ENCODE results near the gene GYG2.

Gene GYG2

GRCh38 chrX:2901367-2902036, 72.8 kb downstream of the GYG2 start:
- H3K4me2 ChIP-seq (ENCODE audit: insufficient read depth, low read length, poor library complexity, severe bottlenecking) = no peak overlapping the region
- no peak overlapping the region for H2BK15ac ChIP-seq (ENCODE audit: low read length)
- no peak overlapping the region for H4K8ac ChIP-seq (ENCODE audit: low read depth, low read length)
- no peak overlapping the region for H2BK5ac ChIP-seq (ENCODE audit: low read length)
- no peak overlapping the region for H3K14ac ChIP-seq (ENCODE audit: low read length)
- no peak overlapping the region for H2AK5ac ChIP-seq (ENCODE audit: low read depth, low read length)
- no peak overlapping the region for H3K18ac ChIP-seq (ENCODE audit: low read length)
- H3K9ac ChIP-seq (ENCODE audit: low read depth, low read length, poor library complexity) = no peak overlapping the region
- H3K23ac ChIP-seq (ENCODE audit: low read depth, low read length, poor library complexity) = no peak overlapping the region
- H3K27me3 ChIP-seq (ENCODE audit: control insufficient read depth in 3 of 3, insufficient read depth in 3 of 3, low read depth in 1 of 3, low read length in 3 of 3) = no peaks in the 10 kb centered on the region
- no peak overlapping the region for H3K4me3 ChIP-seq (ENCODE audit: low read length in 2 of 2)
- DNase-seq (ENCODE audit: low spot score) = no peak
- H2BK12ac ChIP-seq (ENCODE audit: low read length) = no peak overlapping the region
- H3K79me1 ChIP-seq (ENCODE audit: low read depth, low read length) = no peaks in the 10 kb centered on the region
- no CpG with 5 or more reads among the region's 9 CpGs for WGBS, 2 donors (ENCODE audit: extremely low coverage in 2 of 2, insufficient read length in 2 of 2, insufficient replicate concordance in 1 of 2)
- H3K36me3 ChIP-seq (replicated peaks in 1 of 2; ENCODE audit: control insufficient read depth in 2 of 2, insufficient read depth in 2 of 2, low read length in 2 of 2) = no peaks in the 10 kb centered on the region
- no peak overlapping the region for H2AFZ ChIP-seq (ENCODE audit: low read length)
- no peak overlapping the region for H2BK120ac ChIP-seq (ENCODE audit: low read depth, low read length)
- H3K4me1 ChIP-seq (ENCODE audit: control insufficient read depth in 2 of 2, insufficient read depth in 1 of 2, low read depth in 1 of 2, low read length in 2 of 2) = peaks cover 2 to 12% of the 10 kb centered on the region in 2 donors
- peaks cover 3 to 4% of the 10 kb centered on the region in 2 donors for H3K9me3 ChIP-seq (replicated peaks in 1 of 2; ENCODE audit: control insufficient read depth in 2 of 2, insufficient read depth in 1 of 2, low read depth in 1 of 2, low read length in 2 of 2)
- no peak overlapping the region for H4K91ac ChIP-seq (ENCODE audit: low read depth, low read length, poor library complexity)
- no peak overlapping the region for H3K4ac ChIP-seq (ENCODE audit: low read length)
- H3K27ac ChIP-seq (replicated peaks; ENCODE audit: low read length) = no peak overlapping the region

DNA sequence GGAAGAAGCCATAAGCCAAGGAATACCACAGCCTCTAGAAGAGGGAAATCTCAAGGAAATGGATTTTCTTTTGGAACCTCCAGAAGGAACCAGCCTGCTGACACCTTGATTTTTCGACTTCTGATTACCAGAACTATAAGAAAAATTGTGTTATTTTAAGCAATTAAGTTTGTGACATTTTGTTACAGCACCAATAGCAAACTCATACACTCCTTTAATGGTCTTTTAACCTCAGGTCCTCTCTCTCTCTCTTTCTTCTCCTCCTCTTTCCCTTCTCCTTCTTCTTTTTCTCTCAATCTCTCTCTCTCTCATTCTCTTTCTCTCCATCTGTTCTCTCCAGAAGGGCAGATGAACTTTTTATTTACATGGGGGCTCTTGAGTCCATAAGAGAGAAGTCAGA, 74.1 kb downstream of the GYG2 start:
- Histone ChIP-seq H3K9ac (ENCODE audit: low read depth, low read length, poor library complexity) (no peak overlapping the region), H2BK120ac (ENCODE audit: low read depth, low read length) (no peak overlapping the region), H3K23ac (ENCODE audit: low read depth, low read length, poor library complexity) (no peak overlapping the region), H3K4me2 (ENCODE audit: insufficient read depth, low read length, poor library complexity, severe bottlenecking) (no peak overlapping the region), H3K4me3 (ENCODE audit: low read length in 2 of 2) (no peak overlapping the region), H3K27ac (replicated peaks; ENCODE audit: low read length) (no peak overlapping the region), H2BK15ac (ENCODE audit: low read length) (no peak overlapping the region), H2BK5ac (ENCODE audit: low read length) (no peak overlapping the region), H3K4me1 (ENCODE audit: control insufficient read depth in 2 of 2, insufficient read depth in 1 of 2, low read depth in 1 of 2, low read length in 2 of 2) (peaks cover 2 to 6% of the 10 kb centered on the region in 2 donors), H4K8ac (ENCODE audit: low read depth, low read length) (no peak overlapping the region), H4K91ac (ENCODE audit: low read depth, low read length, poor library complexity) (no peak overlapping the region), H3K9me3 (replicated peaks in 1 of 2; ENCODE audit: control insufficient read depth in 2 of 2, insufficient read depth in 1 of 2, low read depth in 1 of 2, low read length in 2 of 2) (peaks cover 3 to 4% of the 10 kb centered on the region in 2 donors), H3K4ac (ENCODE audit: low read length) (no peak overlapping the region), H3K36me3 (replicated peaks in 1 of 2; ENCODE audit: control insufficient read depth in 2 of 2, insufficient read depth in 2 of 2, low read length in 2 of 2) (no peaks in the 10 kb centered on the region), H2AK5ac (ENCODE audit: low read depth, low read length) (no peak overlapping the region), H3K14ac (ENCODE audit: low read length) (no peak overlapping the region), H3K18ac (ENCODE audit: low read length) (no peak overlapping the region), H3K27me3 (ENCODE audit: control insufficient read depth in 3 of 3, insufficient read depth in 3 of 3, low read depth in 1 of 3, low read length in 3 of 3) (no peaks in the 10 kb centered on the region), H2BK12ac (ENCODE audit: low read length) (no peak overlapping the region), H2AFZ (ENCODE audit: low read length) (no peak overlapping the region), H3K79me1 (ENCODE audit: low read depth, low read length) (no peaks in the 10 kb centered on the region)
- no peak for DNase-seq (ENCODE audit: low spot score)
- no CpG with 5 or more reads among the region's 1 CpG for WGBS, 2 donors (ENCODE audit: extremely low coverage in 2 of 2, insufficient read length in 2 of 2, insufficient replicate concordance in 1 of 2)

DNA sequence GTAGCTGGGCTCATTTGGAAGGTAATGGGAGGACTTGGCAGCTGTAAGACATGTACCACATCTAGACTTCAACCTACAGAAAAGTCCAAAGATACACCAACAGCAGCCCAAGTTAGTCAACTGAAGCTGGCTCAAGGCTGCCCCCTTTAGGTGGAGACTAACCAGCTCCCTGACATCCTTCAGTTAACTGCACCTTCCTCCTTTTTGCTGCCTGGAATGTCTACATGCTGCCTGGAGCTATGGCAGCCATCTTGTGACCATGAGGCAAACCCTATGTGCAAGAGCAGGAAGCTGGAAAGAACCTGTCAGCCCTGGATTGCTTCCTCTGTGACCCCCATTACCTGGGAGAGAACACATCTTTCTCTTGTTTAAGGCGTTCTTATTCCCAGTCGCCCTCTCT, 74.6 kb downstream of the GYG2 start:
- Histone ChIP-seq H2AK5ac (ENCODE audit: low read depth, low read length) (no peak overlapping the region), H3K79me1 (ENCODE audit: low read depth, low read length) (no peaks in the 10 kb centered on the region), H2BK12ac (ENCODE audit: low read length) (no peak overlapping the region), H3K4ac (ENCODE audit: low read length) (no peak overlapping the region), H3K4me1 (ENCODE audit: control insufficient read depth in 2 of 2, insufficient read depth in 1 of 2, low read depth in 1 of 2, low read length in 2 of 2) (peaks cover under 1 to 1% of the 10 kb centered on the region in 2 donors), H2BK5ac (ENCODE audit: low read length) (no peak overlapping the region), H3K4me2 (ENCODE audit: insufficient read depth, low read length, poor library complexity, severe bottlenecking) (no peak overlapping the region), H3K4me3 (ENCODE audit: low read length in 2 of 2) (no peak overlapping the region), H3K9me3 (replicated peaks in 1 of 2; ENCODE audit: control insufficient read depth in 2 of 2, insufficient read depth in 1 of 2, low read depth in 1 of 2, low read length in 2 of 2) (peaks cover 3 to 4% of the 10 kb centered on the region in 2 donors), H3K27me3 (ENCODE audit: control insufficient read depth in 3 of 3, insufficient read depth in 3 of 3, low read depth in 1 of 3, low read length in 3 of 3) (no peaks in the 10 kb centered on the region), H2BK120ac (ENCODE audit: low read depth, low read length) (no peak overlapping the region), H3K27ac (replicated peaks; ENCODE audit: low read length) (no peak overlapping the region), H3K23ac (ENCODE audit: low read depth, low read length, poor library complexity) (no peak overlapping the region), H3K36me3 (replicated peaks in 1 of 2; ENCODE audit: control insufficient read depth in 2 of 2, insufficient read depth in 2 of 2, low read length in 2 of 2) (no peaks in the 10 kb centered on the region), H3K14ac (ENCODE audit: low read length) (no peak overlapping the region), H4K91ac (ENCODE audit: low read depth, low read length, poor library complexity) (no peak overlapping the region), H2BK15ac (ENCODE audit: low read length) (no peak overlapping the region), H3K9ac (ENCODE audit: low read depth, low read length, poor library complexity) (no peak overlapping the region), H3K18ac (ENCODE audit: low read length) (no peak overlapping the region), H4K8ac (ENCODE audit: low read depth, low read length) (no peak overlapping the region), H2AFZ (ENCODE audit: low read length) (no peak overlapping the region)
- DNase-seq (ENCODE audit: low spot score) = no peak
- no CpG with 5 or more reads among the region's 2 CpGs for WGBS, 2 donors (ENCODE audit: extremely low coverage in 2 of 2, insufficient read length in 2 of 2, insufficient replicate concordance in 1 of 2)

DNA sequence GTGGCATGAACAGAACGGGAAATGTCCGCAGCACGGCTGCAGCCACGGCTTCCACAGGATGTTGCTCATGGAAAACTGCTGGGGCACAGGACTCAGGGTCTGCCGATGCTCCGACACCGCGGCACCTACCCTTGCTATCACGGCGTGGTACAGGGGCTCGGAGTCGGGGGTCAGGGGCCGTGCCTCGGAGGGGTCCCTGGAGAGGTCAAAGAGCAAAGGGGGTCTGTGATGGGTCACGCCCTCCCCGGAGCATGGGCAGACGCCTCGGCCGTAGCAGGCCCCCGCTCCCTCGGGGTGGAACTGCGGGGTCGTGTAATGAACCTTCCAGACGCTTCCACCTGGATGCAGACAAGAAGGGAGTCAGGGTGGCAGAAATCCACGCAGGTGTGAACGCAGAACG, 78.6 kb downstream of the GYG2 start:
- Histone ChIP-seq H3K18ac (ENCODE audit: low read length) (no peak overlapping the region), H3K27me3 (ENCODE audit: control insufficient read depth in 3 of 3, insufficient read depth in 3 of 3, low read depth in 1 of 3, low read length in 3 of 3) (no peaks in the 10 kb centered on the region), H2AFZ (ENCODE audit: low read length) (no peak overlapping the region), H2BK12ac (ENCODE audit: low read length) (no peak overlapping the region), H3K4me1 (ENCODE audit: control insufficient read depth in 2 of 2, insufficient read depth in 1 of 2, low read depth in 1 of 2, low read length in 2 of 2) (no peaks in the 10 kb centered on the region), H4K91ac (ENCODE audit: low read depth, low read length, poor library complexity) (no peak overlapping the region), H2BK15ac (ENCODE audit: low read length) (no peak overlapping the region), H3K23ac (ENCODE audit: low read depth, low read length, poor library complexity) (no peak overlapping the region), H2AK5ac (ENCODE audit: low read depth, low read length) (no peak overlapping the region), H3K14ac (ENCODE audit: low read length) (no peak overlapping the region), H3K4me3 (ENCODE audit: low read length in 2 of 2) (no peak overlapping the region), H3K79me1 (ENCODE audit: low read depth, low read length) (no peaks in the 10 kb centered on the region), H3K36me3 (replicated peaks in 1 of 2; ENCODE audit: control insufficient read depth in 2 of 2, insufficient read depth in 2 of 2, low read length in 2 of 2) (no peaks in the 10 kb centered on the region), H2BK5ac (ENCODE audit: low read length) (no peak overlapping the region), H4K8ac (ENCODE audit: low read depth, low read length) (no peak overlapping the region), H2BK120ac (ENCODE audit: low read depth, low read length) (no peak overlapping the region), H3K27ac (replicated peaks; ENCODE audit: low read length) (no peak overlapping the region), H3K9ac (ENCODE audit: low read depth, low read length, poor library complexity) (no peak overlapping the region), H3K4me2 (ENCODE audit: insufficient read depth, low read length, poor library complexity, severe bottlenecking) (no peak overlapping the region), H3K4ac (ENCODE audit: low read length) (no peak overlapping the region), H3K9me3 (replicated peaks in 1 of 2; ENCODE audit: control insufficient read depth in 2 of 2, insufficient read depth in 1 of 2, low read depth in 1 of 2, low read length in 2 of 2) (peaks cover 3 to 4% of the 10 kb centered on the region in 2 donors)
- WGBS, 2 donors (ENCODE audit: extremely low coverage in 2 of 2, insufficient read length in 2 of 2, insufficient replicate concordance in 1 of 2) = no CpG with 5 or more reads among the region's 27 CpGs
- DNase-seq (ENCODE audit: low spot score) = no peak

Data from neuronal stem cell (in vitro differentiated cells).